Lower leg skin (tissue), 3 donors: ENCODE results near the gene TBC1D2.

ENCODE experiments used
- POLR2A ChIP-seq, 2 donors: fragments of 450-650 bp; IDR thresholded peaks; one replicate each; pipeline ENCODE4 v1.6.1; 2016 to 2017; ENCODE audit warnings: antibody characterized with exemption in 2 of 2, mild to moderate bottlenecking in 1 of 2, moderate library complexity in 1 of 2
- TF ChIP-seq, protein P1 (sequence below), 3 donors: fragments of 450-650 bp; IDR thresholded peaks; one replicate each; pipeline ENCODE4 v1.5.1; 2016; ENCODE audit warnings: antibody characterized with exemption in 3 of 3, mild to moderate bottlenecking in 3 of 3, moderate library complexity in 2 of 3

DNA sequence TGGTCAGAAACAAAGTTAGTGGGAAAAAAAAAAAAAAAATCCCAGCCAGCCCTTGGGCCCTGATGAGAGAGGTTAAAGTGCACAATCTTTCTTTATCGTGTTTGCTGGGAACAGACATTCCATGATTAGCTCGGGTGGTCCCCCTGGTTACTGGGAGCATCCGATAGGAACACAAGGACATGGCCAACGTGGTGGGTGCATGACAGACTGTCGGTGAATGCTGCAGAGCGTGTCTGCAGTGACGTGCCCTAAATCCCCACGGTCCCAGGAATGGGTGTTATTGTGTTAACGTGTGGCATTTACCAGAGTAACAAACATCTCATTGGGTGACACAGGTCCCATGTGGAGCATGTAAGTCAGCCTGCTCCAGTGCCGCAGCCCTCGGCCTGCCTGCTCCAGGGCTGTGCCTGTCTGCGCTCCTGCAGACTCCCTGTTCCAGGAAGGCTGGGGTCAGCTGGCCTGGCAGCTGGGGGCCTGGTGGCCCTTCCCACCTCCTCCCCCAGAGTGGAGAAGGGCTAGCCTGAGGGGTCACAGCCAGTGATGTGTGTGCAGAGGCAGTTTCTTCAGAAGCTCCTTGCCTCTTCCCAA, 34.3 kb upstream of the TBC1D2 start:
- TF ChIP-seq, protein P1, sequence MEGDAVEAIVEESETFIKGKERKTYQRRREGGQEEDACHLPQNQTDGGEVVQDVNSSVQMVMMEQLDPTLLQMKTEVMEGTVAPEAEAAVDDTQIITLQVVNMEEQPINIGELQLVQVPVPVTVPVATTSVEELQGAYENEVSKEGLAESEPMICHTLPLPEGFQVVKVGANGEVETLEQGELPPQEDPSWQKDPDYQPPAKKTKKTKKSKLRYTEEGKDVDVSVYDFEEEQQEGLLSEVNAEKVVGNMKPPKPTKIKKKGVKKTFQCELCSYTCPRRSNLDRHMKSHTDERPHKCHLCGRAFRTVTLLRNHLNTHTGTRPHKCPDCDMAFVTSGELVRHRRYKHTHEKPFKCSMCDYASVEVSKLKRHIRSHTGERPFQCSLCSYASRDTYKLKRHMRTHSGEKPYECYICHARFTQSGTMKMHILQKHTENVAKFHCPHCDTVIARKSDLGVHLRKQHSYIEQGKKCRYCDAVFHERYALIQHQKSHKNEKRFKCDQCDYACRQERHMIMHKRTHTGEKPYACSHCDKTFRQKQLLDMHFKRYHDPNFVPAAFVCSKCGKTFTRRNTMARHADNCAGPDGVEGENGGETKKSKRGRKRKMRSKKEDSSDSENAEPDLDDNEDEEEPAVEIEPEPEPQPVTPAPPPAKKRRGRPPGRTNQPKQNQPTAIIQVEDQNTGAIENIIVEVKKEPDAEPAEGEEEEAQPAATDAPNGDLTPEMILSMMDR (IDR thresholded peaks at IDR 0.05), result no peak
- TF ChIP-seq POLR2A (IDR thresholded peaks at IDR 0.05), result no peak
